Measurements from ENCODE around the gene ALPP. TPM values are rescaled to one million over a fixed set of nuclear protein-coding genes. Genes with fewer than 3 reads are reported as not detected.
"Not testable (repeated sequence)": the region's sequence is repeated elsewhere in the genome, so short reads cannot be mapped to it uniquely, and the experiment has no call there.

ALPP gene
- total RNA-seq: not detected
- polyA plus RNA-seq: not detected

DNA sequence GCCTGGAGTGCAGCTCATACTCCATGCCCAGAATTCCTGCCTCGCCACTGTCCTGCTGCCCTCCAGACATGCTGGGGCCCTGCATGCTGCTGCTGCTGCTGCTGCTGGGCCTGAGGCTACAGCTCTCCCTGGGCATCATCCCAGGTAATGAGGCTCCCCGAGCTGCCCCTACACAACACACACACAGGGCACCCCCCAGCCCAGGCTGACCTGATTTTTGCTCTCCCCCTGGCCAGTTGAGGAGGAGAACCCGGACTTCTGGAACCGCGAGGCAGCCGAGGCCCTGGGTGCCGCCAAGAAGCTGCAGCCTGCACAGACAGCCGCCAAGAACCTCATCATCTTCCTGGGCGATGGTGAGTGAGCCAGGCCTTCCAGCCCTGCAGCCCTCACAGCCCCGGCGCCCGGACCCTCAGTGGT, at the start of gene ALPP:
Gene ALPP, plus strand, starts transcription at position 17 of the 417 bp plus-strand sequence. Its CDS starts 52 bp downstream, at position 69.
- H3K4me3 Mint-ChIP-seq; CTCF ChIA-PET; H3K27me3 ChIP-seq (ENCODE audit: insufficient read depth, low read length, poor library complexity, severe bottlenecking); DNase-seq; H3K4me3 ChIP-seq (ENCODE audit: low read length); H3K36me3 ChIP-seq (ENCODE audit: insufficient read depth, low read length); H3K27ac ChIP-seq (ENCODE audit: low read depth, low read length); H3K9me3 ChIP-seq (ENCODE audit: low read length); H3K9me3 Mint-ChIP-seq; POLR2A ChIA-PET; H3K4me1 ChIP-seq (ENCODE audit: insufficient read depth, low read length); H3K36me3 Mint-ChIP-seq; H3K4me1 Mint-ChIP-seq: not testable (repeated sequence)
- peaks cover 10 to 21% of the 10 kb centered on the region in 2 donors for H3K27me3 Mint-ChIP-seq
- peak within 1 kb of the TSS in 1 of 8 donors; percentile 74 for H3K27ac Mint-ChIP-seq

DNA sequence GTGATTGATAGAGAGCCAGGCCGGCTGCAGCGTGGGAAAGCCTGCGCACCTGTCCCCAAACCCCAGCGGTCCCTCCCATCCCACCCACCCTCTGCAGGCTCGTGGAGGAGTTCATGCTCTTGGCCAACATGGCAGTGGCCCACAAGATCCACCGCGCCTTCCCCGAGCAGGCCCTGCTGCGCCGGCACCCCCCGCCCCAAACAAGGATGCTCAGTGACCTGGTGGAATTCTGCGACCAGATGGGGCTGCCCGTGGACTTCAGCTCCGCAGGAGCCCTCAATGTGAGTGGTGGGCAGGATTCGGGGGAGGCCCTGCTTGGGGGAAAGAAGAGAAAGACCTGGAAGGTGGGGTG, 48.9 kb upstream of the ALPP start:
- no peaks in the 10 kb centered on the region for H3K27me3 ChIP-seq (ENCODE audit: insufficient read depth, low read length, poor library complexity, severe bottlenecking)
- CTCF ChIA-PET: interaction anchor here (1.1 kb wide), 1 partner anchor 110 kb away, joined by 3 read pairs; no protein-coding TSS in a partner anchor
- Mint-ChIP-seq H3K27ac (no peak overlapping the region), H3K4me1 (peaks cover 2 to 9% (median 5%) of the 10 kb centered on the region in 3 donors), H3K4me3 (no peak overlapping the region), H3K36me3 (no peaks in the 10 kb centered on the region), H3K27me3 (no peaks in the 10 kb centered on the region), H3K9me3 (no peaks in the 10 kb centered on the region)
- H3K4me1 ChIP-seq (ENCODE audit: insufficient read depth, low read length): peaks cover 7% of the 10 kb centered on the region
- no peak for DNase-seq
- no peak overlapping the region for H3K27ac ChIP-seq (ENCODE audit: low read depth, low read length)
- no peak overlapping the region for H3K4me3 ChIP-seq (ENCODE audit: low read length)
- POLR2A ChIA-PET: no interaction called here
- no peaks in the 10 kb centered on the region for H3K9me3 ChIP-seq (ENCODE audit: low read length)
- H3K36me3 ChIP-seq (ENCODE audit: insufficient read depth, low read length): no peaks in the 10 kb centered on the region

- Histone ChIP-seq H3K4me3 (ENCODE audit: low read length) (no peak overlapping the region), H3K36me3 (ENCODE audit: insufficient read depth, low read length) (no peaks in the 10 kb centered on the region), H3K27ac (ENCODE audit: low read depth, low read length) (no peak overlapping the region), H3K9me3 (ENCODE audit: low read length) (no peaks in the 10 kb centered on the region), H3K4me1 (ENCODE audit: insufficient read depth, low read length) (peaks cover 7% of the 10 kb centered on the region), H3K27me3 (ENCODE audit: insufficient read depth, low read length, poor library complexity, severe bottlenecking) (no peaks in the 10 kb centered on the region)
- ChIA-PET CTCF (interaction anchor here (1.1 kb wide), 1 partner anchor 109 kb away, joined by 3 read pairs; no protein-coding TSS in a partner anchor), POLR2A (interaction anchor here (0.6 kb wide), 1 partner anchor 28 kb away, joined by 8 read pairs; no protein-coding TSS in a partner anchor)
- Mint-ChIP-seq H3K27me3 (no peaks in the 10 kb centered on the region), H3K9me3 (no peaks in the 10 kb centered on the region), H3K36me3 (no peaks in the 10 kb centered on the region), H3K4me1 (peaks cover 2 to 8% (median 5%) of the 10 kb centered on the region in 3 donors), H3K4me3 (no peak overlapping the region), H3K27ac (no peak overlapping the region)
- DNase-seq: peak in 1 of 5 donors; percentile 42
Observed at GRCh38 chr2:232330068-232330999, 48.2 kb upstream of the ALPP start.

GRCh38 chr2:232331061-232331460, 47.5 kb upstream of the ALPP start:
- peak in 1 of 5 donors; percentile 47 for DNase-seq
- H3K4me3 Mint-ChIP-seq; POLR2A ChIA-PET; H3K4me1 ChIP-seq (ENCODE audit: insufficient read depth, low read length); H3K36me3 ChIP-seq (ENCODE audit: insufficient read depth, low read length); H3K4me3 ChIP-seq (ENCODE audit: low read length); H3K27me3 ChIP-seq (ENCODE audit: insufficient read depth, low read length, poor library complexity, severe bottlenecking); H3K27ac Mint-ChIP-seq; H3K27me3 Mint-ChIP-seq; CTCF ChIA-PET; H3K4me1 Mint-ChIP-seq; H3K27ac ChIP-seq (ENCODE audit: low read depth, low read length); H3K9me3 ChIP-seq (ENCODE audit: low read length); H3K9me3 Mint-ChIP-seq; H3K36me3 Mint-ChIP-seq: not testable (repeated sequence)

DNA sequence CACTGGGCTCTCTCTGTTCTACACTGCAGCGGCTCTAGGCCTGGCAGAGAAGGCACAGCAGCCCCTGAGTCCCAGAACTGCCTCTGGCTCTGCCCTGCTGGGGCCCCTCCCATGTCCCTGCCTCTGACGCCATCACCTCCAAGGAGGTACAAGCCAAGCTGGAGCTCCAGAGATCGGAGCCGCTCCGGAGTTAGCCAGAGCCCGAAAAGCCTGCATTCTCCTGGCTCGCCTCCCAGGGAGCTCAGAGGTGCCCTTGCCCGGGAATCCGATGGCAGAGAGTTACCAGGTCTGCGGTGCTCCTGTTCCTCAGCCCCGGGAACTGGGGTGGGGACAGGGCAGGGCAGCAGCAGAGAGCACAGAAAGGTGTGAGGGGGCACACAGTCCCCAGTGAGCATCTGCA, 46.9 kb upstream of the ALPP start:
- DNase-seq: peak in 1 of 5 donors; percentile 9
- H3K36me3 Mint-ChIP-seq; H3K27ac Mint-ChIP-seq; H3K27me3 ChIP-seq (ENCODE audit: insufficient read depth, low read length, poor library complexity, severe bottlenecking); H3K36me3 ChIP-seq (ENCODE audit: insufficient read depth, low read length); H3K27me3 Mint-ChIP-seq; H3K9me3 Mint-ChIP-seq; H3K4me1 ChIP-seq (ENCODE audit: insufficient read depth, low read length); H3K27ac ChIP-seq (ENCODE audit: low read depth, low read length); H3K4me1 Mint-ChIP-seq; H3K9me3 ChIP-seq (ENCODE audit: low read length); H3K4me3 Mint-ChIP-seq; CTCF ChIA-PET; POLR2A ChIA-PET; H3K4me3 ChIP-seq (ENCODE audit: low read length): not testable (repeated sequence)

DNA sequence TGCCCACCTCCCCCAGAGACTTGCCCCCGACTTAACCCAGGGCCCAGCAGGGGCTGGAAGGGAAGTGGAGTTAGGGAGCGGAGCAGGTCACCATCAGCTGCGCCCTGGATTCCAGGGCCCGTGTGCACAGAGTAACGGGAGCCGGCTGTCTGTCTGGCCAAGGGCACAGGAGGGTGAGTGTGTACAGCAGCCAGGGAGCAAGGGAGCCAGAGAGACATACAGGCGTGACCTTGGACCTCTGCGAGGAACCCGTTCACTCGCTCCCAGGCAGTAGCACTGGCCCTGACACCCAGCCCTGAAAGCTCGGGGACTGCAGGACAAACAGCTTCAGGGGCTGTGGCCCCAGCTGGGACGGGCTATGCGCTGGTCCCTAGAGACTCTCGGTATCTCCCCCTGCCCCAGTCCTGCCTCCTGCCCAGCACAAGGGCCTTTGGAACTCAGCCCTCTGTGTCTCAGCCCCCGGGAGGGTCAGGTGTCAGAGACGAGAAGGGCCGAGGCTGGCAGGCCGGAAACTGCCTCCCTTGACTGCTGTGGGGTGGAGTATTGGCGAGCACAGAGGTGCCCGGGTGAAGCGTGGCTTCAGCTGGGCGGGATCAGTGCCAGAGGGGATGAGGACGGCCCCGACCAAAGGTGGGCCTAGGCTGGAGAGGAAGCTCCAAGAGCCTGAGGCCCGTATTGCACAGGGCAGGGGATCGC, 46.2 kb upstream of the ALPP start:
- H3K4me3 Mint-ChIP-seq; H3K4me1 Mint-ChIP-seq; H3K36me3 ChIP-seq (ENCODE audit: insufficient read depth, low read length); H3K36me3 Mint-ChIP-seq; H3K4me1 ChIP-seq (ENCODE audit: insufficient read depth, low read length); CTCF ChIA-PET; H3K27ac ChIP-seq (ENCODE audit: low read depth, low read length); H3K4me3 ChIP-seq (ENCODE audit: low read length); H3K27me3 Mint-ChIP-seq; H3K27ac Mint-ChIP-seq; POLR2A ChIA-PET; H3K27me3 ChIP-seq (ENCODE audit: insufficient read depth, low read length, poor library complexity, severe bottlenecking); H3K9me3 Mint-ChIP-seq; H3K9me3 ChIP-seq (ENCODE audit: low read length): not testable (repeated sequence)
- peak in 1 of 5 donors; percentile 36 for DNase-seq

- H3K4me3 Mint-ChIP-seq: no peak overlapping the region
- H3K4me3 ChIP-seq (ENCODE audit: low read length): no peak overlapping the region
- peak in 1 of 5 donors; percentile 29 for DNase-seq
- no peak overlapping the region for H3K27ac ChIP-seq (ENCODE audit: low read depth, low read length)
- H3K4me1 ChIP-seq (ENCODE audit: insufficient read depth, low read length): no peaks in the 10 kb centered on the region
- no peaks in the 10 kb centered on the region for H3K9me3 ChIP-seq (ENCODE audit: low read length)
- peaks cover 0 to 10% (median 0%) of the 10 kb centered on the region in 3 donors for H3K36me3 Mint-ChIP-seq
- H3K36me3 ChIP-seq (ENCODE audit: insufficient read depth, low read length): no peaks in the 10 kb centered on the region
- no peaks in the 10 kb centered on the region for H3K9me3 Mint-ChIP-seq
- no peaks in the 10 kb centered on the region for H3K4me1 Mint-ChIP-seq
- POLR2A ChIA-PET: no interaction called here
- no peak overlapping the region for H3K27ac Mint-ChIP-seq
- H3K27me3 ChIP-seq (ENCODE audit: insufficient read depth, low read length, poor library complexity, severe bottlenecking): no peaks in the 10 kb centered on the region
- CTCF ChIA-PET: no interaction called here
- H3K27me3 Mint-ChIP-seq: no peaks in the 10 kb centered on the region
Observed at GRCh38 chr2:232332940-232333259, 45.7 kb upstream of the ALPP start.

DNA sequence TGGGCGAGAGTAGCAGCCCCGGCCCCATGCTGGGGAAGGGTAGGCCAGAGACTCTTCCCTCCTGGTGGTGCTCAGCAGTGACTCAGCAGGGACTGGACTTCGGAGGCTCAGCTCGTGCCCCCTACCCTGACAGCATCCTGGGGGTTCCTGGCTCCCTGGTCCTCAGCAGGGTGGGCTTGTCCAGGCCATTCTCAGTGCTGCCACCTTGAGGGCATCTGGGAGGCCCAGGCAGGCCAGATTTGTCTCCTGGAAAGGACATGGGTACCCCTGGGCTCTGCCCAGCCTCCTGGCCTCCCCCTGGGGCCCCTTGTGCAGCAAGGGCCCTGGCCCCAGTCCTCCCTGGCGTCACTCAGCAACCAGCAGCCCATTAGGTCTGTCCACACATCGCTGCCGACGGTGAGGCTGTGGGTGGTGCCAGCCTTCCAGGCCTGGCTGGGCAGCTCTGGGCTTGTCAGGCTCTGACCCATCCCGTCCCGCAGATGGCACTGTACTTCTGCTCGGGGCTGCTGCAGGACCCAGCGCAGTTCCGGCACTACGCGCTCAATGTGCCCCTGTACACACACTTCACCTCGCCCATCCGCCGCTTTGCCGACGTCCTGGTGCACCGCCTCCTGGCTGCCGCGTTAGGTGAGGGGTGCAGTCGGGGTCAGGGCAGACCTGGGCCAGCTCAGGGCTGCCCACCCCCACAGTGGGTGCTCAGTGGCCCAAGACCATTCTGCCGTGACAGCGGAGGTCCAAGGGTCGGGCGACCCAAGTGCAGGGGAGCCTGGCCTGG, 45.0 kb upstream of the ALPP start:
- Mint-ChIP-seq H3K27ac (no peak overlapping the region), H3K4me3 (no peak overlapping the region), H3K9me3 (no peaks in the 10 kb centered on the region), H3K27me3 (no peaks in the 10 kb centered on the region), H3K4me1 (no peaks in the 10 kb centered on the region), H3K36me3 (peaks cover 0 to 10% (median 0%) of the 10 kb centered on the region in 3 donors)
- H3K4me3 ChIP-seq (ENCODE audit: low read length): no peak overlapping the region
- no peaks in the 10 kb centered on the region for H3K9me3 ChIP-seq (ENCODE audit: low read length)
- no peaks in the 10 kb centered on the region for H3K36me3 ChIP-seq (ENCODE audit: insufficient read depth, low read length)
- POLR2A ChIA-PET: no interaction called here
- peak in 1 of 5 donors; percentile 36 for DNase-seq
- no peak overlapping the region for H3K27ac ChIP-seq (ENCODE audit: low read depth, low read length)
- no peaks in the 10 kb centered on the region for H3K4me1 ChIP-seq (ENCODE audit: insufficient read depth, low read length)
- CTCF ChIA-PET: interaction anchor here (1.5 kb wide), 1 partner anchor 433 kb away, joined by 3 read pairs; no protein-coding TSS in a partner anchor
- no peaks in the 10 kb centered on the region for H3K27me3 ChIP-seq (ENCODE audit: insufficient read depth, low read length, poor library complexity, severe bottlenecking)
